Measurements from ENCODE around the gene C16orf46.
"Not testable (repeated sequence)": the region's sequence is repeated elsewhere in the genome, so short reads cannot be mapped to it uniquely, and the experiment has no call there.

Gene C16orf46, protein sequence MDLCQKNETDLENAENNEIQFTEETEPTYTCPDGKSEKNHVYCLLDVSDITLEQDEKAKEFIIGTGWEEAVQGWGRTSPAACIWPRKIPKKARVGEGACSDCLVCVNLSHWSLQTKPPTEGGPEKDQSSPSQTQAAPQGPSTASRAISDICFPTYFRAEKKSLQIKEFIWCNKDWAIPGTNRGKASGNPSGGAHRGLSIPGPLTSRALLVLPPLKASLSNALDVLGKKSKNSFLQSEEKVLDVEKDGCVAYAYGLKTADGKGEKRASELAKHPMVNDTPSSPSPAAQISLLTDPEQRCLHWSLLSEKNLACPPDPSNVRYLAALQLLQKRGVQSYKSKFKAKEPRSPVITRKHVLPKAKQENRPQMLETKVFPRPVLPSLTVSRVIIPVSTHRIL

DNA sequence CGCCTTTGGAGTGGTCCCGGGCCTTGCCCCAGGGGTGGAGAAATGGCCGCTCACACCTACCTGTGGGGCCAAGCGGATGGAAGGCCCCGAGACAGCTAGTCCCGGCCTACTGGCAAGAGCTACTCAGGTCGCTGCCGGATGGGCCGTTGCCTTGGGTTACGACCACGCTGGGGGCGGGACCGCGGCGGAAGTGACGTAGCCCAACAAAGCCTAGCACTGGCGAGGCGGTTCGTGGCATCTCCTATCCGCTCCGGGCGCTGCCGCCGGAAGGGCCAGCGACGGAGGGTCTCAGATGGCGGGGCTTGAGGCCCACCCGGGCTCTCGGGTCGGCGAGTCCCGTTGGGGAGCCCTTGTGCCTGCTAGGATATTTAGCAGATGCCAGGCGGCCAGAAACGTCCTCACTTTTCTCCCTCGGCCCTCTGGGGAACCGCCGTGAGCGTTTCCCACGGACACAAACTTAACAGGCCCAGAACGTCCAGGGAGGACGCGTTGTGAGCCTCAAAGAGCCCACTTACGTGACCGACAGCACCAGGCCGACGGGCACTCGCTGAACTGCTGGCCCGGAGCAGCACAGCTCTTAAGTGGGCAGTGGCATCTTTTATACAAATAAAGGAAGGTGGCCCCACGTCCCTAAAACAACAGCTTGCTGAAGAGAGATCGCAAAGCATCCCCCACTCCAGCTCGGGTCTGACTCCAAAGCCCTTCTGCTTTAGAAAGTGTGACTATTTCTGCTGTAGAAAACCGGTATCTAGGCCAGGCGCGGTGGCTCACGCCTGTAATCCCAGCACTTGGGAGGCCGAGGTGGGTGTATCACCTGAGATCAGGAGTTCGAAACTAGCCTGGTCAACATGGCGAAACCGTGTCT lies at the start of gene C16orf46:
Gene C16orf46 (minus strand): TSS at position 163 of the 865 bp plus-strand sequence. CDS start 13,283 bp downstream, outside the sequence.
- DNase-seq, result peak; percentile 90

DNA sequence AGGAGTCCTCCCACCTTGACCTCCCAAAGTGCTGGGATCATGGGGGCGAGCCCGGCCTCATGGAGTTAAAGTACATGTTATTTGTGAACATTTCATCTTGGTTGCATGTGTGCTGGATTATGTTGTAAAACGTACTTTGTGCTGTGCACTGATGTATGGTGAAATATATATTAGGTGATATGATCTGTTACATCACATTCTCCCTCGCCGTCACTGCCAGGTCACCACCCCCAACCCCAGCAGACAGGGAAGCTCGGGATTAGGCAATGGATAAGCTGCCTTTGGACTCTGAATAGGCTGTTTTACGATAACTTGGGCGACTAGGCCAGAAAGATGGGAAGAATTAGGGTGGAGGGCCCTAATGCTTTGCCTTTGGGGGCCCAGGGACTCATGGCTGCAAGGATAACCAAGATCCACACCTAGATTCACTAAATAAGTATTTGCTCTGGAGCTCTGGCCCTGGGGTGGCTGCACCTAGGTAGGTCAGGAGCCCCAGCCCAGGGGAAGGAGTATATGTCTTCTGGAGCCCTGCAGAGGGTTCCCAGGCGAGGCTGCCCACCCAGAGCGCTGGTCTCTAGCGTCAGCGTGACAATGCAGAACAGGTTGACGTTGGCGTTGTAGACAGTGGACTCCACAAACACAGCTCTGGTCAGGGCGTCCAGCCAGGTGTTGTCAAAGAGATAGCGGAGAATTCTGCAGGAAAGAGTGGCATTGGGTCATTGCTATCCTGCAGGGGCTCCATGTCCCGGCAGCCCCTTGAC lies 46.2 kb upstream of the C16orf46 start:
- no peak for DNase-seq

DNA sequence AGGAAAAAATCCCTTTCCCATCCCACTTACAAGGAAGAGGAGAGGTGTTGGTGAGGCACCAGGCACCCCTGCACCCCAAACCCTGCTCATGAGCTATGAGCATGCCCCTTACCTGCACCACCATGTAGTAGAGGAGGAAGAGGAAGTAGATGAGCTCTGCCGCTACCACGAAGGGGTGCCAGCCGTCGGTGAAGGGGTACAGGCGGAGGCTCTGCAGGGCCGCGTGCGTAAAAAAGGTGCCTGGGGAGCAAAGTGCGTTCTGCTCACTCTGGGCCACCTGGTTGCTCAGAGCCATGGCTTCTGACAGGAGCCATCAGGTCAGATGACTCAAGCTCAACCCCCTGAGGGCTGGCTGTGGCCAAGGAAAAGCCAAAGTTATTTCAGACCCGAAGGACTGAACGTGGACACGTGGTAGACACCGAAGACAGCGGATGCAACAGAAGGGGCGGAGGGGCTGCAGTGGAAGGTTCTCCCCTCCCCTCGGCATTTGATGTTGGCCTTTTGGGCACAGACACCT lies 44.5 kb upstream of the C16orf46 start:
- DNase-seq, result no peak

DNA sequence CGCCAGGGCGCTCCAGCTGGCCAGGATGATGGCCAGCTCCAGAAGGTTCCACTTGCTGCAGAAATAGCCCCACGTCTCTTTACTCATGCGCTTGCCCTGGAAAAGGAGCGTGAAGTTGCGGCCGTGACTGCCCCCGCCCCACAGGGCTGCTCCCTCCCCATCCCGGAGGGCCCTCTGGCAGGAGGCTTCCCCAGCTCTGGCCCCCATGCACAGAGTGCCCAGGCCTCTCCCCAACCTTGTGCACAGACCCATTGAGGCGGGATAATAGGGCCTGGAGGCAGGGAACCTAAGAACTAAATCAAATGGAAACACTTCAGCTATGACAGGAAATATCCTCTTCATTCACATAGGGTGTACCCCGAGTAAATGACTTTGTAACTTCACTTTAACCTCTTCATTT lies 40.4 kb upstream of the C16orf46 start:
- no peak for DNase-seq

DNA sequence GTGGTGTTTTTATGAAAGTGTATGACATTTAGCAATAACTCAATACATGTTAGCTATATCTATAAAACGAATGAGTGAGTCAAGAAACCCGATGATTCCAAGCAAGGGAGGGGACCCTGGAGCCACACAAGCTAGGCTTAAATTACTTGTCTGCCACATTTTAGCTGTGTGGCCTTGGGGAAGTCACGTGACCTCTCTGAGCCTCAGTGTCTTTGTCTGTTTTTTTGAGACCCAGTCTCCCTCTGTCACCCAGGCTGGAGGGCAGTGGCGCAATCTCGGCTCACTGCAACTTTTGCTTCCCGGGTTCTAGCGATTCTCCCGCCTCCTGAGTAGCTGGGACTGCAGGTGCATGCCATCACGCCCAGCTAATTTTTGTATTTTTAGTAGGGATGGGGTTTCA lies 39.2 kb upstream of the C16orf46 start:
- no peak for DNase-seq

DNA sequence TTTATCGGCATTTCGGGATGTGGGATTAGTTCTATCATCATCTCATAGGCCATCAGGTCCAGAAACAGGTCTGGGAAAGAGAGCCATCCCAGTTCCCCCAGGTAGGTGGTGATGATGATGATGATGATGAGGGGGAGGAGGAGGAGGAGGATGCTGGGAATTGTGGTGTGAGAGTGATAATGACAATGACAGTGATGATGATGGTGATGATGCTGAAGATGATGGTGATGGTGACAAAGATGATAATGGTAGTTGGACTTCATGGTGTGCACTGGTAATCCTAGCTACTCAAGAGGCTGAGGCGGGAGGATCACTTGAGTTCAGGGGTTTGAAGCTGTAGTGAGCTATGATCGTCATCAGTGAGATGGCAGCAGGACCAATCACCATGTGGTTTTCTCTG lies 35.4 kb upstream of the C16orf46 start:
- no peak for DNase-seq

DNA sequence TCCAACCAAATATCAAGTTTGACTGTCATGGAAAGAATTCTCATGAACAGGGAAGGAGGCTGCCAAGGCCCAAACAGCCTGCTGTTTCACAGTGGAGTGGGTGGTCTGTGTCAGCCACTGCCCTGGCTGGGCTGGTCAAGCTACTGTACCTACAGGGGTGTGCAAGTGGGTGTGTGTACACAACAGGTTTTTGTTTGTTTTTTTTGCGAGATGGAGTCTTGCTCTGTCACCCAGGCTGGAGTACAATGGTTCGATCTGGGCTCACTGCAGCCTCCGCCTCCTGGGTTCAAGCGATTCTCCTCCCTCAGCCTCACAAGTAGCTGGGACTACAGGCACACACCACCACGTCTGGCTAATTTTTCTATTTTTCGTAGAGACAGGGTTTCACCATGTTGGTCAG lies 32.2 kb upstream of the C16orf46 start:
- not testable (repeated sequence) for DNase-seq

DNA sequence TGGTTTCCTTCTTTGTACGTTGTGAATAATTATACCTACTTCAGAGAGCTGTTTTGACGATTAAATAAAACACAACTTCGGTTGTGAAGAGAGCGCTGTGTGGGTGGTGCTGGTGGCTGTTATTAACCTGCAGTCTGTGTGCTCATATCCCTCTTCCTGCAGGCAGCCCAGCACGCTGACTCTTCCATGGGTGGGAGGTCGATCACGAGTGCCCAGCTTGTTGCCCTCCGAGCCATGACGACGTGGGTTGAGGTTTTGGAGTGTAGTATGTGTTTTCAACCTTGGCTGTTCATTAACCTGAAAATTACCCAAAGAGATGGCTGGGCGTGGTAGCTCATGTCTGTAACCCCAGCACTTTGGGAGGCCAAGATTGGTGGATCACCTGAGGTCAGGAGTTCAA lies 30.5 kb upstream of the C16orf46 start:
- DNase-seq, result no peak

DNA sequence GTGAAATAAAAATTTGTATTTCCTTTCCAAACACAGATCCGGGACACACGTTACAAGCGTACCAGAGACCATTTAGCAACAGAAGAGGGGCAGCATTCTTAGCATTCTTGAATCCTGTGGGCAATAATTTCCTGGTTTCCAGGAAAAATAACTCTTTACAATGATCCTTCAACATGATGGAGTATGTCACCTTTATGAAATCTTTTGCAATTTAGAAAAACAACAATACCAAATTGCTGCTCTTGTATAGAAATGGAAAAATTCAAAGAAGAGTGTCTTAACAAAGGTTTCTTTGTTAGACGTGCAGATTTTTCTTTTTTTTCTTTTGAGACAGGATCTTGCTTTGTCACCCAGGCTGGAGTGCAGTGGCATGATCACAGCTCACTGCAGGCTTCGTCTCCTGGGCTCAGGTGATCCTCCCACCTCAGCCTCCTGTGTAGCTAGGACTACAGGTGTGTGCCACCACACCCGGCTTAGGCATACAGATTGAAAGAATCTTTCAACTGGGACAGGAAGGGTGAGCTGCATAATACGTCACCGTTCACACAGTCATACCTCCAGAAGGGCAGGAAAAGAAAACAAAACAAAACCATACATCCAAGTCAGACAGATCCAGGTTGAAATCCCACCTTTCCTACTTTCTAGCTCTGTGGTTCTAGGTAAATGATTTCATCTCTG lies 29.9 kb upstream of the C16orf46 start:
- no peak for DNase-seq

DNA sequence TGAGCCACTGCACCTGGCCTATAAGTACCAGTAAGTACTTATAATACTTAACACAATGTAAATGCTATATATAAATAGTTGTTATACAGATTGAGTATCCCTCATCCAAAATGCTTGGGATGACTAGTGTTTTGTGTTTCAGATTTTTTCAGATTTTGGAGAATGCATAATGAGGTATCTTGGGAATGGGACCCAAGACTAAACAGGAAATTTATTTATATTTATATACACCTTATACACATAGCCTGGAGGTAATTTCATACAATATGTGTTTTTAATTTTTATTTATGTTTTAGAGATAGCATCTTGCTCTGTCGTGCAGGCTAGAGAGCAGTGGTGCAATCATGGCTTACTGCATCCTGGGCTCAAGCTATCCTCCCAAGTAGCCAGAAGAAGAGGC lies 28.9 kb upstream of the C16orf46 start:
- no peak for DNase-seq

DNA sequence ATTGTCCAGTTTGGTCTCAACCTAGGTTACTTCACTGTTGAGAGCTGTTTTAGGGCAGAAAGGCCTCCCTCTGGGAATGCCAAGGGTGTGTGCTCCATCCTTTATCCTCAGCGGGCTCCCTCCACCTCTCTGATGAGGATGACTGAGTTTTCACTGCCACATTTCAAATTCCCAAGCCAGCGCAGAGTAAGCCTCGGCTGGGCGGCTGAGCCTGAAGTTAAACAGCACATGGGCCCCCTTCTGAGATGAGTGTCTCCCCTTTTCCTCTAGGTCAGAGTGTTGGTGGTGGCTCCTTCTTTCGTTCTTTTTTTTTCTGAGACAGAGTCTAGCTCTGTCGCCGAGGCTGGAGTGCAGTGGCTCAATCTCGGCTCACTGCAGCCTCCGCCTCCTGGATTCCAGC lies 24.7 kb upstream of the C16orf46 start:
- DNase-seq, result no peak

DNA sequence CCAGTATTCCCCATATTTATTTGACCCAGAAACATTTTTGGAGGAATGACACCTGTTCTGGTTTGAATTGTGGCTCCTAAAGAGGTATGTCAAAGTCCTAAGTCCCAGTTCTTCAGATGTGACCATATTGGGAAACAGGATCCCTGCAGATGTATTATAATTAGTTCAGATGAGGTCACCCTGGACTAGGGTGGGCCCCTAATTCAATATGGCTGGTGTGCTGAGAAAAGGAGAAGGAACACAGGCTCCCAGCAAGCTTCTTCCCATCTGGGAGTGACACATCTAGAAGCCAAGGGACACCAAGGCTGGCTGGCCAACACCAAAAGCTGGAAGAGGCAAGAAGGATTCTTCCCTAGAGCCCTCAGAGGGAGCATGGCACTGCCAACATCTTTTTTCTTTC lies 22.9 kb upstream of the C16orf46 start:
- DNase-seq, result no peak

DNA sequence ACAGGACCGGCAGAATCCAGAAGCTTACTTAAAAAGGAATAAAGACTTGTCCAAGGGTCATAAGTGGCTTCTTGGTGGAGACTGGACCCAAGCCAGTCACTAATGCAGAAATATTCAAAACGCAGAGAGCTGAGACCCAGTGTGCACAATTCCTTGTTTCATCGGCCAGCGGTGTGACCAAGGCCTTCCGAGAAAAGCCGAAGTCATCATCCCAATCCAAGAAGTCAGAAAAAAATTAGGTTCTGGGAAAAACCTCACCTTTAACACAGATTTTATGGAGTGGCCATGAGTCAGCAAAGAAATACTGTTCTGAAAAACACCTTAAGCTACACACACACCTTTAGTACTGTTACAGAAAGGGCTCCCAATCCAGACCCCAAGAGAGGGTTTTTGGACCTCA lies 20.2 kb upstream of the C16orf46 start:
- DNase-seq, result no peak

DNA sequence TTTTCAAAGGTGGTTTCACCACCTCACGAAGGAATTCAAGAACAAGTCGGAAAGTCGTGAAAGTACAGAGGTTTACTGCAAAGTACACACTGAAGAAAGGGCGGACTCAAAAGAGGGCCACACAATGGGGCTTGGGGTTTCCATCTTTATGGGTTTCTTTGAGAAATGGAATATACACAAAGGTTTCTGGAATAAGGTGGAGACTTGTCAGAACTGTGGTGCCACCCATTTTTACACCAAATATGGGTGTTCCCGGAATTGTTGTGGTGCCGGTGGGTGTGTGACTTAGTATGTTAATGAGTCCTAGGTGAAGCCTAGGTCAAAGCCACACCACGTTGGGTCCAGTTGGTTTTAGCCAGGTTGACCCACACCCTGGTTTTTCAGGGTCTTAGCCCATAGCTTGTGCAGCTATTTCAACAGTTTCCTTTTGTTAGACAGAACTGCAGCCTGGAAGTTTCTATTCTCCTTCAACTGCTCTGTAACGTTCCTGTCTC lies 19.7 kb upstream of the C16orf46 start:
- DNase-seq, result no peak

DNA sequence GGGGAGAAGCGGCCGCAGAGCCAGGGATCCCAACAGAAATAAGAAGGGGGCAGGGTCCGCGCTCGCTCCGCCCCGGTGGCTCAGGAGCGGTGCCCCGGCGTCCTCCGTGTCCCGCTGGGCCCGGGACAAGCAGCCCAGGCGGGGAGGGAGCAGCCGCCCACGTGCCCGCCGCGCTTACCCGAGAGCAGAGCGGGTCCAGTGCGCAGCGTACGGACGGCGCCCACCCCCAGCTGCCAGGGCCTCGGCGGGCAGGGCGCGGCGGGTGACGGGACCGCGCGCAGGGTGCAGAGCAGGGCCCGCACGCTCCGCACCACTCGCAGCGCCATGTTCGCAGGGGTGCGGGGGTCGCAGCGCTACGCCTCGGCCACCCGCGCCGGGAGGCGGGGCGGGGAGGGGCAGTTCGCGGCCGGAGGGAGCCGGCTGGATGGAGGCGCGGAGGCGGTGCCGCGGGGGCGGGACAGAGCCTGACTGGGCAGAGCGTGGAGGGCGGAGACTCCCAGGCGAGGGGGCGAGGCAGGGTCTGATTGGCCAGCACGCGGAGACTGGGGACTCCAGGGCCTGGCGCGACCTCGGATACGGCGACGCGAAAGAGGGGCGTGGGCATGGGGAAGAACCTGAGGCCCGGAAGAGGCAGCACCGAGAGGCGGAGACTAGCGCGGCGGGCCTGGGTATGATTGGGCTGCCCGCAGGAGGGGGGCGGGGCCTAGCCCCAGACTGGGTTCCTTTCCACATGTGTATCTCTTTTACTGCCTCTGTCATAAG lies 19.1 kb upstream of the C16orf46 start, which contains the start of gene GCSH:
Gene GCSH (minus strand): TSS at position 443 of the 762 bp plus-strand sequence. CDS start 117 bp downstream, at position 326.
- peak; percentile 97 for DNase-seq

DNA sequence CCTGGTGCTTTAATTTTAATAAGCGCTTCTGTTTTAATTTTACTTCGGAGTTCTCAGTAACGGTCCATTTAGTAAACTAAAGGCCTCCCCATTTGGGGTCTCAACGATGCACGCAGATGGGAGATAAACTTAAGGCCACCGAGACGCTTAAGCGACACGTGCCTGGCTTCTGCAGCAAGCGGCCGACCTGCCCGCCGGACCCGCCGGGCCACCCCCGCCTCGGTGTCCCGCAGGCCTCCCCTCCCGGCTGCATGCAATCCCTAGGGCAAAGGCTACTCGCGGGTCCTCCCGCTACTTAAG lies 18.6 kb upstream of the C16orf46 start:
- no peak for DNase-seq

DNA sequence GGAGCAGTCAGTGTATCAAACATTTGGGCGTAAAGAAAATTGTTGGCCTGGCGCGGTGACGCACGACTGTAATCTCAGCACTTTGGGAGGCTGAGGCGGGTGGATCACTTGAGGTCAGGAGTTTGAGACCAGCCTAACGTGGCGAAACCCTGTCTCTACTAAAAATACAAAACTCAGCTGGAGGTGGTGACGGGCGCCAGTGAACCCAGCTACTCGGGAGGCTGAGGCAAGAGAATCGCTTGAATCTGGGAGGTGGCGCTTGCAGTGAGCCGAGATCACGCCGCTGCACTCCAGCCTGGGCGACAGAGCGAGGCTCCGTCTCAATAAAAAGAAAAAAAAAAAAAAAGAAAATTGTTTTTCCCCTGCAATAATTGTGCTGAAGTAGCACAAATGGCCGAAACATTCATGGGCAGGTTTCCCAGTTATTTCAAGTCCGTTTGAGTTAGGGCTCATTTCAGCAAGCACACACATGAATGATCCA lies 17.8 kb upstream of the C16orf46 start:
- no peak for DNase-seq

DNA sequence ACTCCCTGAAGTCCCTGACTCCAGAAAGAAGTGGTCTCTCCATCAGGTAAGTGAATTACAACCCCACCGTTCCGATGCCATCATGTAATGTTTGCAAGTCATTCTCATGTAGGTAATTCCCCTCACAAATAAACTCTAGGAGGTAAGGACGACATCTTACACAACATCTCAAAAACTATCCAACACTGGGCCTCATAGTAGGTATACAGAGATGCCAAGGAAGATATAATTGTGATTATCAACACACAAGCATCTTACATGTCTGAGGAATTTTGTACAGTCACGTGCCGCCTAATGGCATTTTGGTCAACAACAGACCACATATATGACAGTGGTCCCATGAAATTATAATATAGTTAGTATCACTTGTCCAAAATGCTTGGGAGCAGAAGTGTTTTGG lies 11.8 kb upstream of the C16orf46 start:
- DNase-seq, result no peak

DNA sequence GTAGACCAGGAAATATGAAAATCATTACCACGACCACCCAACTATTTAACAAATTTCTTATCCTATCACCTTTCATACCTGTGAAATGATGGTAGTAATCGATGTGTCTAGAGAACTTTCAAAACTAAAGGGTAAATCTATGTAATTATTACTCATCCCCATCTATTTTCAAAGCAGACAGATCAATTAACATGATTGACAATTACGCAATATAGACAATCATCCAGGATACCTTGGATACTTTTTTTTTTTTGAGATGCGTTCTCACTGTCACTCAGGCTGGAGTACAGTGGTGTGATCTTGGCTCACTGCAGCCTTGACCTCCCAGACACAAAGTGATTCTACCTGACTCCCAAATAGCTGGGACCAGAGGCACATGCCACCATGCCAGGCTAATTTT lies 4.0 kb upstream of the C16orf46 start:
- no peak for DNase-seq

DNA sequence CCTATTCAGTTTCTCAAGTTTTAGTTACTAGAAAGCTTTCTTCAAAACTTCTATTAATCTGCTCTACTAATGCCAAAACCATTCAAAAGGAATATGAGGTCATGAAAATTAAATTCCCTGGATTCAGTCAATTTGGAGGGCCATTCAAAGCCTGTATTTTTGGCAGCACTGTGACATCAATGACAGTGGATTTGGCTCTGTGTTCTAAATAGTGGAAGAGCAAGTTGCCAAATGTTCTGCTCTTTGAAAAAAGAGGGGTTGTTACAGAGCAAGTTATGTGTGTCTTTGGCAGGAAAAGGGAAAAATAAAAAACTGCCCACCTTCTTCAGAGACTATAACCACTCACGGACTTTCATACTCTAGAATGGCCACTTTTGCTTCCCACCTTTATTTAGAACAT lies 3.2 kb upstream of the C16orf46 start:
- no peak for DNase-seq

DNA sequence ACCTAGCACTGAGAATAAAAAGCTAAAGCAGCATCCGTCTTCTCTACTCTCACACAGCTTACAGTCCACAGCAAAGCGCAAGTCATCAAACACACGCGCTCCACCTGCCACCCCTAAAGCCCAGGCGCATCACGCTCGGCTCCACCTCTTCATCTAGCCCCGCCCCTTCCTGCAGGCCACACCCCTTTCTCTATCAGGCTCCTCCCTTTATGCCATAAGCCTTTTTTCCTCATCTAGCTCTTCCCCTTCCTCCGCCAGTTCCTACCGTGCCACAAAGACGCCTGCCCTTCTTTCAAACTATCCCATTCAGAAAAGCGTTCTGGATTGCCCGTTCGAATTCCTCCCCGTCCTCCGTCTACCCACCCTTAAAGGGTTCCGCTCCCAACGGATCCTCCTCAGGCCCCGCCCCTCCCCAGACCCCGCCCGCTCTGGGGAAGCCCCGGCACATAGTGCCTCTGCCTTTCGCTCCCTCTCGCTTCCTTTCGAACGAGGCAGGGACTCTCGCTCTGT lies 417 bp downstream of the C16orf46 start:
- peak; percentile 82 for DNase-seq
